GM23248 (cell line): ENCODE results near the gene SERPINA6.

Experiments used
- EZH2 ChIP-seq: fragments of 200-600 bp; sonication (generic); IDR thresholded peaks from 2 replicates; pipeline ENCODE4 v1.6.1; 2018; ENCODE audit warnings: antibody characterized with exemption, mild to moderate bottlenecking; ENCODE audit not compliant: insufficient read depth, poor library complexity, severe bottlenecking
- EZH2phosphoT487 ChIP-seq: fragments of 200-600 bp; sonication (generic); IDR thresholded peaks from 2 replicates; pipeline ENCODE4 v1.6.1; 2018; ENCODE audit warnings: antibody characterized with exemption, moderate library complexity, mild to moderate bottlenecking, low read depth; ENCODE audit not compliant: insufficient read depth

- TF ChIP-seq EZH2 (no peak), EZH2phosphoT487 (no peak)
Measured at GRCh38 chr14:94269156-94269555, 54.0 kb downstream of the SERPINA6 start.
